Measurements from ENCODE around the gene CSTF1. TPM values are rescaled to one million over a fixed set of nuclear protein-coding genes. Genes with fewer than 3 reads are reported as not detected.

The CSTF1 gene
- total RNA-seq: 36.8 to 43.5 TPM (median 40.9 TPM) in 3 replicates

- Mint-ChIP-seq H3K36me3 (peaks cover 22% of the 10 kb centered on the region), H3K9me3 (no peaks in the 10 kb centered on the region), H3K4me1 (peaks cover 23% of the 10 kb centered on the region), H3K27ac (peak within 1 kb of the TSS; percentile 60), H3K4me3 (no peak within 1 kb of the TSS), H3K27me3 (ENCODE audit: low read depth) (no peaks in the 10 kb centered on the region)
- DNase-seq (ENCODE audit: low spot score in 2 of 2, unreplicated experiment in 2 of 2): peak; percentile 95 to 99
- no peak for TF ChIP-seq CTCF (IDR thresholded peaks at IDR 0.05; ENCODE audit: unreplicated experiment)
Measured at GRCh38 chr20:56392132-56392880, at the start of gene CSTF1, which contains the start of gene AURKA. TSS of gene CSTF1 (plus strand) at chr20:56392645. CDS start at chr20:56395553, 2,908 bp downstream. TSS of gene AURKA (minus strand) at chr20:56392215. CDS start at chr20:56388197, 4,018 bp downstream.

- no peak for DNase-seq (ENCODE audit: low spot score in 2 of 2, unreplicated experiment in 2 of 2)
- Mint-ChIP-seq H3K27ac (no peak overlapping the region), H3K27me3 (ENCODE audit: low read depth) (peaks cover 71% of the 10 kb centered on the region), H3K4me3 (no peak overlapping the region), H3K36me3 (no peaks in the 10 kb centered on the region), H3K9me3 (peaks cover 6% of the 10 kb centered on the region), H3K4me1 (peaks cover 11% of the 10 kb centered on the region)
- TF ChIP-seq CTCF (IDR thresholded peaks at IDR 0.05; ENCODE audit: unreplicated experiment): no peak
Measured at GRCh38 chr20:56342783-56343182, 49.7 kb upstream of the CSTF1 start.

GRCh38 chr20:56343861-56344381 is 48.5 kb upstream of the CSTF1 start:
- peak; percentile 52 to 72 for DNase-seq (ENCODE audit: low spot score in 2 of 2, unreplicated experiment in 2 of 2)
- Mint-ChIP-seq H3K27ac (no peak overlapping the region), H3K4me1 (peaks cover 21% of the 10 kb centered on the region), H3K27me3 (ENCODE audit: low read depth) (peaks cover 71% of the 10 kb centered on the region), H3K4me3 (peak overlapping the region; percentile 53), H3K9me3 (peaks cover under 1% of the 10 kb centered on the region), H3K36me3 (no peaks in the 10 kb centered on the region)
- TF ChIP-seq CTCF (IDR thresholded peaks at IDR 0.05; ENCODE audit: unreplicated experiment): peak; percentile 82

GRCh38 chr20:56345911-56346310 is 46.5 kb upstream of the CSTF1 start:
- Mint-ChIP-seq H3K9me3 (no peaks in the 10 kb centered on the region), H3K27ac (no peak overlapping the region), H3K4me3 (no peak overlapping the region), H3K36me3 (no peaks in the 10 kb centered on the region), H3K4me1 (peaks cover 22% of the 10 kb centered on the region), H3K27me3 (ENCODE audit: low read depth) (peaks cover 55% of the 10 kb centered on the region)
- no peak for TF ChIP-seq CTCF (IDR thresholded peaks at IDR 0.05; ENCODE audit: unreplicated experiment)
- DNase-seq (ENCODE audit: low spot score in 2 of 2, unreplicated experiment in 2 of 2): no peak

- no peaks in the 10 kb centered on the region for H3K36me3 Mint-ChIP-seq
- H3K9me3 Mint-ChIP-seq: no peaks in the 10 kb centered on the region
- peaks cover 22% of the 10 kb centered on the region for H3K4me1 Mint-ChIP-seq
- H3K27me3 Mint-ChIP-seq (ENCODE audit: low read depth): peaks cover 38% of the 10 kb centered on the region
- no peak for DNase-seq (ENCODE audit: low spot score in 2 of 2, unreplicated experiment in 2 of 2)
- H3K4me3 Mint-ChIP-seq: peak overlapping the region; percentile 10
- peak overlapping the region; percentile 23 for H3K27ac Mint-ChIP-seq
- no peak for TF ChIP-seq CTCF (IDR thresholded peaks at IDR 0.05; ENCODE audit: unreplicated experiment)
Measured at GRCh38 chr20:56347628-56348304, 44.7 kb upstream of the CSTF1 start.

Measured in mesothelial cell of epicardium (in vitro differentiated cells).